Adrenal gland (tissue), 5 donors: ENCODE results near the gene ENDOV.

Source experiments
- POLR2A ChIP-seq, 2 donors: fragments of 450-650 bp; IDR thresholded peaks; one replicate each; pipeline ENCODE4 v1.6.1; 2017; ENCODE audit warnings: antibody characterized with exemption in 2 of 2, mild to moderate bottlenecking in 2 of 2, moderate library complexity in 1 of 2
- TF ChIP-seq, protein P1 (sequence below), 6 experiments: fragments of 450-650 bp in 4 of 6; fragments of 200-600 bp in 2 of 6; sonication (generic) in 1 of 6; IDR thresholded peaks; 1 replicate in 5 of 6; 2 replicates in 1 of 6; pipeline versions ENCODE4 v1.5.1 to v1.8.0; 2016 to 2021; ENCODE audit warnings: antibody characterized with exemption in 6 of 6, mild to moderate bottlenecking in 2 of 6, moderate library complexity in 1 of 6
- donor health status: DM: no; HTN: no; CAD: no.

DNA sequence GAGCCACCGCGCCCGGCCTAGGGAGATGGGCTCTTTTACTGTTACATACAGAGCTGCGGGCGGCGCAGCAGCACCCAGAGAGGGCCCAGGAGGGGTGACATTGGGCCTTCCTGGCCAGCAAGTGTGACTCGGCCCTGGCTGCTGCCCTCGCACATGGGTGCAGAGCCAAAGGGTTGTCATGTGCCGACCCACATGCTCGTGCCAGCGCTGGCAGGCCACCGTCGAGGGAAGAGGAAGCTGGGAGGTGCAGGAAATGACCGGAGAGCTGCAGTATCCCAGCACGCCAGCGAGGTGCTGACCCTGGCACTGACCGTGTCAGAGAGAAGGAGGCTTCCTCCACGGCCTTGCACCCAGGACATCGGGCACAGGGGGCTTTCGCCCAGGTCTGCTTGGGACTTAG, 8.0 kb downstream of the ENDOV start:
- TF ChIP-seq, protein P1, sequence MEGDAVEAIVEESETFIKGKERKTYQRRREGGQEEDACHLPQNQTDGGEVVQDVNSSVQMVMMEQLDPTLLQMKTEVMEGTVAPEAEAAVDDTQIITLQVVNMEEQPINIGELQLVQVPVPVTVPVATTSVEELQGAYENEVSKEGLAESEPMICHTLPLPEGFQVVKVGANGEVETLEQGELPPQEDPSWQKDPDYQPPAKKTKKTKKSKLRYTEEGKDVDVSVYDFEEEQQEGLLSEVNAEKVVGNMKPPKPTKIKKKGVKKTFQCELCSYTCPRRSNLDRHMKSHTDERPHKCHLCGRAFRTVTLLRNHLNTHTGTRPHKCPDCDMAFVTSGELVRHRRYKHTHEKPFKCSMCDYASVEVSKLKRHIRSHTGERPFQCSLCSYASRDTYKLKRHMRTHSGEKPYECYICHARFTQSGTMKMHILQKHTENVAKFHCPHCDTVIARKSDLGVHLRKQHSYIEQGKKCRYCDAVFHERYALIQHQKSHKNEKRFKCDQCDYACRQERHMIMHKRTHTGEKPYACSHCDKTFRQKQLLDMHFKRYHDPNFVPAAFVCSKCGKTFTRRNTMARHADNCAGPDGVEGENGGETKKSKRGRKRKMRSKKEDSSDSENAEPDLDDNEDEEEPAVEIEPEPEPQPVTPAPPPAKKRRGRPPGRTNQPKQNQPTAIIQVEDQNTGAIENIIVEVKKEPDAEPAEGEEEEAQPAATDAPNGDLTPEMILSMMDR (IDR thresholded peaks at IDR 0.05): no peak
- no peak for TF ChIP-seq POLR2A (IDR thresholded peaks at IDR 0.05)
